NCI-H2107 treated with DMSO at 0.1 percent for 48 hours (cell line): ENCODE results near the gene MYO1B.

ENCODE experiments used
- DNase-seq: peaks from one replicate; lab custom pipeline; 2025; ENCODE audit not compliant: unreplicated experiment; lab: John Stamatoyannopoulos, UW

Gene MYO1B

GRCh38 chr2:191394043-191394442 lies 148.8 kb downstream of the MYO1B start:
- DNase-seq: no peak

GRCh38 chr2:191396794-191397193 lies 151.6 kb downstream of the MYO1B start:
- DNase-seq: no peak

- DNase-seq: no peak
Observed at GRCh38 chr2:191399601-191400000, 154.4 kb downstream of the MYO1B start.

GRCh38 chr2:191401287-191401686 lies 156.1 kb downstream of the MYO1B start:
- DNase-seq: no peak

- no peak for DNase-seq
Observed at GRCh38 chr2:191402966-191403565, 157.9 kb downstream of the MYO1B start.

- no peak for DNase-seq
Observed at GRCh38 chr2:191404568-191404991, 159.4 kb downstream of the MYO1B start.

- no peak for DNase-seq
Observed at GRCh38 chr2:191405546-191405945, 160.3 kb downstream of the MYO1B start.

- no peak for DNase-seq
Observed at GRCh38 chr2:191410646-191411436, 165.6 kb downstream of the MYO1B start.

GRCh38 chr2:191411472-191411871 lies 166.3 kb downstream of the MYO1B start:
- no peak for DNase-seq

- no peak for DNase-seq
Observed at GRCh38 chr2:191412353-191412752, 167.1 kb downstream of the MYO1B start.

GRCh38 chr2:191415101-191415500 lies 169.9 kb downstream of the MYO1B start:
- no peak for DNase-seq

GRCh38 chr2:191415858-191416257 lies 170.7 kb downstream of the MYO1B start:
- DNase-seq: no peak

GRCh38 chr2:191417746-191418145 lies 172.5 kb downstream of the MYO1B start:
- DNase-seq: no peak

- DNase-seq: no peak
Observed at GRCh38 chr2:191421950-191422349, 176.7 kb downstream of the MYO1B start.

- DNase-seq: no peak
Observed at GRCh38 chr2:191427031-191427430, 181.8 kb downstream of the MYO1B start.

- no peak for DNase-seq
Observed at GRCh38 chr2:191428141-191428540, 182.9 kb downstream of the MYO1B start.

- no peak for DNase-seq
Observed at GRCh38 chr2:191430476-191430875, 185.3 kb downstream of the MYO1B start.

GRCh38 chr2:191432121-191432520 lies 186.9 kb downstream of the MYO1B start:
- DNase-seq: no peak

- DNase-seq: no peak
Observed at GRCh38 chr2:191434072-191434471, 188.9 kb downstream of the MYO1B start.

- no peak for DNase-seq
Observed at GRCh38 chr2:191435141-191435540, 189.9 kb downstream of the MYO1B start.

- no peak for DNase-seq
Observed at GRCh38 chr2:191436368-191437055, 191.3 kb downstream of the MYO1B start.

GRCh38 chr2:191439481-191439880 lies 194.3 kb downstream of the MYO1B start:
- no peak for DNase-seq
